Measurements from ENCODE around the gene TIMP2.

DNA sequence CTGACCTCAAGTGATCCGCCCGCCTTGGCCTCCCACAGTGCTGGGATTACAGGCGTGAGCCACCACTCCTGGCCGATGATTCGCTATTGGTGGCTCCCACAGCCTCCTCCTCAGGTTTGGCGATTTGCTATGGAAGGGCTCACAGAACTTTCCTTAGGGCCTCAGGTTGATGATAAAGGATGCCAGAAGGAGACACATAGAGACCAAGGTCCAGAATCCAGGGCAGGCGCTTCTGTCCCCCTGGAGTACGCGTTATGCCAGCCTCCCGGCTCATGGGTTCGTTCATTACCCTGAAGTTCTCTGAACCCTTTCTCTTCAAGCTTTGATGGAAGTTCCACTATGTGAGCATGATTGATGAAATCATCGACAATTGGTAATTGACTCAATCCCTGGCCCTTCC, 34.6 kb upstream of the TIMP2 start:
- TF ChIP-seq YY1 (IDR thresholded peaks at IDR 0.05; ENCODE audit: insufficient read depth, insufficient read length) (no peak), ZNF274 (IDR thresholded peaks at IDR 0.05; ENCODE audit: low read depth, low read length) (no peak), SUZ12 (IDR thresholded peaks at IDR 0.05; ENCODE audit: extremely low read depth, insufficient read depth, insufficient read length) (no peak)

All from NT2/D1 (cell line).